Dedifferentiated amniotic fluid mesenchymal stem cell (primary cell): ENCODE measurements around the gene DNMBP.
"Not testable (repeated sequence)": the region's sequence is repeated elsewhere in the genome, so short reads cannot be mapped to it uniquely, and the experiment has no call there.

Source experiments
- DNase-seq: peaks from one replicate; pipeline ENCODE4 v3.0.0-alpha.2; 2016; ENCODE audit errors: extremely low spot score

Gene DNMBP

DNA sequence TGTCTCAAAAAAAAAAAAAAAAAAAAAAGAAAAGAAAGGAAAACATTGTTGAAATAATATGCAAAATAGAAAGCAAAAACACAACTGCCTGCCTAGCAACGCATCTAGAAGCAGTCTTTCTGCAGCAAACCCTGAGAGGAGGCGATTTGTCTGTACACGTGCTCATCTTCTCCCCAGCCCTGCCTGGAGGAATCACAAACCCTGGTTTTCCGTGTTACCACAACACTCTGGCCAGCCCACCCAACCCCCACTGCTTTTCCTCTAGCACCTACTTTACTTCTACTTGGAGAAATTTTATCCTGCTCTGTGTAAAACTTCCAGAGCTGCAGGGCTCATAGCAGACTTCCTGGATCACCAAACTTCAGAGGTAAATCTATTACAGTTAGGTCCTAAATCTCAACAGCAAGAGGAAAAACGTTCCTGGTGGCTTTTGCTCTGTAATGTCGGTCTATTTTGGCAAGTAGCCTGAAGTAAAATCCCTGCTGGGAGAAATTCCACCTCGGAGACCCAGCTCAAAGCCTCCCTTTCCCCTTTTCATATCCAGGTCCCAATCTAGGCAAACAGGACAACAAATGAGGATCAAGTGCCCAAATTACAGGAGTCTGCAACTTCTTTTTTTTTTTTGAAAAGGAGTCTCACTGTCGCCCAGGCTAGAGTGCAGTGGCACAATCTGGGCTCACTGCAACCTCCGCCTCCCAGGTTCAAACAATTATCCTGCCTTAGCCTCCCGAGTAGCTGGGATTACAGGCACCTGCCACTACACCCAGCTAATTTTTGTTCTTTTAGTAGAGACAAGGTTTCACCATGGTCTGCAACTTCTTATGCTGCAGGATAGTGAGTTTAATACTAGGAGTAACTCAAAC, 91.6 kb downstream of the DNMBP start:
- peak; percentile 26 for DNase-seq

DNA sequence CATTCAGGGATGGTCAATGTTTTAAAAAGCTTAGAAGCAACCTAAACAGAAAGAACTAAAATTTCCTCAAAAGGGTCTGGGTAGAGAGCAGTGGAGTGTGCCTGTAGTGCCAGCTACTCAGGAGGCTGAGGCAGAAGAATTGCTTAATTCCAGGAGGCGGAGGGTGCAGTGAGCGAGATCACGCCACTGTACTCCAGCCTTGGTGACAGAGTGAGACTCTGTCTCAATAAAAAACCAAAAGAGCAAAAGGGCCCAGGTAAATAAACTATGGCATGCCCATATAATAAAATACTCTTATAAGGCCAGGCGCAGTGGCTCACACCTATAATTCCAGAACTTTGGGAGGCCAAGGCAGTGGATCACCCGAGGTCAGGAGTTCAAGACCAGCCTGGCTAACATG, 93.0 kb downstream of the DNMBP start:
- DNase-seq = no peak

GRCh38 chr10:99915414-99915813, 94.3 kb downstream of the DNMBP start:
- no peak for DNase-seq

DNA sequence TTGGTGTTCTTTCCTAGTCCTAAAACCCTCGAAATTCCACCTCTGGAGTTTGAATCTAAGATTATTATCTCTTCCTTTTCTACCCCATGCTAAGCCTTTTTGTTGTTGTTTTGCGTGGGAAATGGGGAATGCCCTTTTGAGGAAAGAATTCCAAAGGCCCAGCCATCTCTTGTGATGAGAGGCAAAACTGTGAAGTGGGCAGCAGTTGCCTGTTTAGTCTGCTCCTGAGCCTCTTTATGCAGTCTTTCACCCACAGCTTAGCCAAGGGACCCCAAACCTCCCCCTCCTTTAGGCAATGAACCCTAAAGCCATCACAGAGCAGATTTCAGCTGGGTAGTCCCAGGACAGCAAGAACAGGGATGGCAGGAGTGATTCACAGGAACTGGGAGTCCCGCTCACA, 95.5 kb downstream of the DNMBP start:
- DNase-seq = no peak

DNA sequence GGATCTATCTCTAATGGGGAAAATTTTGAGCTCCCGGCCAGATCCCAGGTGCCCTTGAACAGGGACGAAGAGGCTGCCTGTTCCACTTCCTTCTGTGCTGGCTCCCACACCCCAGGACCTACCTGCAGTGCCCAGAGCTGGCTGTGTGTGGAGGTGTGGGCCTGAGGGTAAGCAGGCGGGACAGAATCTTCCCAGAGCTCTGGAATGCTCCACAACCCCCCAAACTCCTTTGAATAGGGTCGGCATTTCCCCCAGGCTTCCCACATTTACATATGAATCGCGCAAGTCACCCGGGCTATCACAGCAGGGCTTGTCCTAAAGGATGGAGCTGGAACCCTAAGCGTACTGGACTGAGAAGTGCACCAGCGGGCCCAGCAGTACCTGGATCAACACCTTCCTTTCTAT, 95.9 kb downstream of the DNMBP start:
- DNase-seq = no peak

DNA sequence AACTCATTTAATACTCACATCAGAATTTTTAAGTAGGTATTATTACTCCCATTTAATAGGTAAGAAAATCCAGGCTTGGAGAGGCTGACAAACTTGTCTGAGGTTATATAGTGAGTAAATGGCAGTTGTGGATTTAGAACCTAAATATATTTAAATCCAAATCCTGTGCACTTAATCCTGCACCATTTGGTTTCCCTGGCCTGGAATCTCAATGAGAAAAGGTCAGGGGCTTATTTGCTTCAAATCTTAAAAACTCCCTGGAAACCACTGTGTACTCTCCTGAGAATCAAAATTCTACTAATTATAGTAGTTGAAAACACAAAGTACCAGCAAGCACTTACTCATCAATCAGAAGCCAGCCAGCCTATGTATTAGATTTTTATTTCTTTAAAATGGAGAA, 97.7 kb downstream of the DNMBP start:
- DNase-seq = no peak

DNA sequence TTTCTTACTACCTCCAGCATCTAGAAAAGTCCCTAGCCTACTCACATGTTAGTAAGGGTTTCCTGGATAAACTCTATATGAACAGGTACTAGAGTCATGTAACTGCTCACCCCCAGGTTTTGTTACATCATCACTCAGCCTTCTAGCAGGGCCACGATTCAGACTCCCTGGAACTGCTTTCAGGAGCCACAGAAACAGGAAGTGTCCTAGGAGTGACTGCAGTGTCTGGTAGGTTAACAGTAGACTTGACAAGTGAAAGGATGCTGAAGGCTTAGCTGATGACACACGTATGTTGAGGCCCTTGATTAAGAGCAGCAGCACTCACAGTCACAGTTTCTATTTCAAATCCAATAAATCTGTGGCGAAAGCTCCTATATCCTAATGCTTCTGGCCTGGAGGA, 101.2 kb downstream of the DNMBP start:
- DNase-seq = no peak

- DNase-seq = no peak
Observed at GRCh38 chr10:99906470-99906869, 103.3 kb downstream of the DNMBP start.

DNA sequence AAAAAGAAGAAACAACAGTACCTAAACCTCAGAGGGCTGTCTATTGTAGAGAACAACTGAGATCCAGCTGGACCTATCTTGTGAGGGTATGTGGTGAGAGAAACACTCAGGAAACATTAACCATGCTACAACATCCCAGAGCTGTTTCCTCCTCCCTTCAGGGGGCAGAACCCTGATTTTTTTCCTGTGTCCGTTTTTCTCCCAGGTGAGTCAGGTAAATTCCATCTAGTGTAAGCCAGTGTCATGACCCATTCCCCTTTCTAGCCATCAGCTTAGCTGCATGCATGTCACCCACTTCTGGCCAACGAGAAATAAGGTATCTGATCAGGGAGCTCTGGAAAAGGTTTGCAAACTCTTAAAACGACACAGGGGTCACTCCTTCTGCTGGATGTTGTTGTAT, 103.8 kb downstream of the DNMBP start:
- DNase-seq = no peak

DNA sequence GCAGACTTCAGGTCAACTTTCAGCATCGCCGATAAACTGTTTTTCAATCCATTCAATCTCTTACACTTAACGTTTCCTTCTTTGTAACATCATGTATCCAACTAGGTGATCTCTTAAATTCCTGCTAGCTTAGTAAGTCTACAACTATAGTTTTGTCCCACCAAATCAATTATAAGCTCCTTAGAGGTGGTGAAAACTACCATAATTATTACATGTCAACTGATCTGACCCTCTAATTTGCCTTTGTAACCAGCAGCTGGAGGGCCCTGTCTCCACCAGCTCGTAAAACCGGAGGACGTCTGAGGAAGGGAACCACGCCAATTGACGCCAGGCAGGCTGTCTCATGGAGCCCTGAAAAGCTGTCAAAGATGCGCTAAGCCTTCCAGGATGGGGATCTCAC, 113.9 kb downstream of the DNMBP start:
- no peak for DNase-seq

GRCh38 chr10:99895066-99895465, 114.7 kb downstream of the DNMBP start:
- DNase-seq = not testable (repeated sequence)

GRCh38 chr10:99894613-99895012, 115.1 kb downstream of the DNMBP start:
- no peak for DNase-seq

GRCh38 chr10:99888622-99889021, 121.1 kb downstream of the DNMBP start:
- DNase-seq = peak; percentile 59

DNA sequence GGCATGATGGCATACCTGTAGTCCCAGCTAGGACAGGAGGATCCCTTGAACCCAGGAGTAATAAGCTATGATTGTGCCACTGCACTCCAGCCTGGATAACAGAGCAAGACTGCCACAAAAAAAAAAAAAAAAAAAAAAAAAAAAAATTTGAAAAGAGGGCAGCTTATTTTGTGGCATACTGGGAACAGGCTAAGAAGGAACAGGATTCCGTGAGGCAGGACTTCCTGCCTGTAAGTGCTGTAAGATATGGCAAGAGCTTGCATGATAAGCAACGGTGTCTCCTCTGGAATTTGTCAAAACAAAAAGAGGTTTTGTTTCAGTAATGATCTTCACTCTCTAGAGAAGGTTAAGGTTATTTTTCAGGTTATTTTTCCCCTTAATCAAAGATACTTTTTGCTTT, 126.2 kb downstream of the DNMBP start:
- no peak for DNase-seq

- no peak for DNase-seq
Observed at GRCh38 chr10:99881371-99881770, 128.4 kb downstream of the DNMBP start.

DNA sequence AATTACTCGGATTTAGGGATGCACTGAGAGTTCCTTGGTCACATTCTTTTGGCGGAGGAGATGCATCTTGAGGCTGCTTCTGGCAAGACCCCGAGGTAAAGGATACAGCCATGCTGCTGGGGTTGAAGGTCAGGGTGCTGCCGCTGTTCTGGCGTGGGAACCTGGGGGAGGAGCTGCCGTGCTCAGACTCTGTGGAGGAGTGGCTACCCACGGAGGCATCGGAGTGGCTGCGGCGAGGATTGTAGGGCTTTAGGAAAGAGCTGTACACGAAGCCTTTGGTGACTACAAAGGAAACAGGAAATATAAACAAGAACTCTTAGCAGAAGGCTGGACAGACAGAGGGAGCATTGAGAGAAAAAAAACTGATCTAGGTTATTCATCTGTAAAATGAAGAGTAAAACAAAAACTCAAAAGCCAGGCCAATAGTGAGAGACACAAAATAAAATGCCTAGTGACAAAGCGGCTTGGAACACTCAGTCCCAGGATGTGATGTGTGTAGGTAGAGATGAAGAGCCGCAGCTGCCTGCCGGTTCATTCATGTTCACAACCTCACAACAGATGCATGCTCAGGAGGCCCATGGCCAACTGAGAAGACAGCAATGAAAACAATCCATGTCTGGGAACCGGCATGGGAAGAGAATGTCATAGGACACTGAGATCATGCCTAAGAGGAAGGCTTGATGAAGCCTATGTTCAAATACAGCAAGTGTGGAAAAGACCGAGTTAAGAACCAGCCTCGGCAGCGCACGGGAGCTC, 129.5 kb downstream of the DNMBP start:
- no peak for DNase-seq

DNA sequence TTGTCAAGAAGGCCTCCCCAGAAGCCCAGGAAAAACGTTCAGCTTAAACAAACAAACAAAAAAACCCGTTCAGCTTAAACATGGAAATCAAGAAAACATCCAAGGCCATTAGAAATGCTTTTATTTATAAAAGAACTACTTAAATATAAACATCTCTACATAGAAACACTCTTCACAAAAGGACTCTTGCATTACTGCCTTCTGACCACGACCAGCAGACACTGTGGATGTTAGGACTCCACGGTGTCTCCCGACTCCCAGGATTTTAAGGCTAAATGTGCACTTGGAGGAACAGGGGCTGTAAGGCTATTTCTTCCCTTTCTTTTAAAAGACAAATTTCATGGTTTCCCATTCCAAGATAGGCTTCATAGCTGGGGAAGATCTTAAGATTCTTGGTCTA, 134.3 kb downstream of the DNMBP start:
- no peak for DNase-seq

DNA sequence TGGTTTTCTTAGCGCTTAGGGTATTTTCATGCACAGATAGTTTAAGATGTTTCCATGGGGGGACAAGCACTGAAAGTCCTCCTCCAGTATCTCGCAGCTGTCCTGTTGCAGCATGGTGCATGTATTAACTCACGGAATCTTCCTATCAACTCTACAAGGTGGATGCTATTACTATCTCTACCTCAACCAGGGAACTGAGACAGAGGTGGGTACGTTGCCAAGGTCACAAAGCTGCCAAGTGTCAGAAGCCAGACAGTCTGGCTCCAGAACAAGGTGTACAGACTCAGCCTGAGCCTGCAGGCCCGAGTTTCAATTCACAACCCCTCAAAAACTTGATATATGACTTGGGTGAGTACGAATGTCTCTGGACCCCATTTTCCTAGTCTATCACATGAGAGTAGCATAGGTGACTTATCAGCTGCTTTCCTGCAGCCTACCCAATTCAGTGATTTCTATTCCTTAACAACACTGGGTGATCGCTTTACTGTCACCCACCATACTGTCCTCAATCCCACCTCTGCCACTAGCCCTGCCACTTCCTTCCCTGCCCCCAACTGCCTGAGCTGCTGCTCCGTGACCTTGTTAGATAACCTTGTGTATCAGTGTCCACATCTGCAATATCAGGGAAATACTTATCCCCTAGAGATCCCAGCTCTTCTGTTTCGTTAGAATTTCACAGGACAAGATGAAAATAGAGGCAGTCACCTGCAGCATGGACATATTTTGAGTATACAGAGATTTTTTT, 135.2 kb downstream of the DNMBP start:
- DNase-seq = no peak

GRCh38 chr10:99873846-99874245, 135.9 kb downstream of the DNMBP start:
- DNase-seq = no peak

- no peak for DNase-seq
Observed at GRCh38 chr10:99872367-99873162, 137.2 kb downstream of the DNMBP start.

- DNase-seq = no peak
Observed at GRCh38 chr10:99870123-99870730, 139.5 kb downstream of the DNMBP start.
